Activated naive CD4-positive, alpha-beta T cell treated with anti-CD3 and anti-CD28 coated beads, Interleukin-2, amount 10 ng/mL, durations not matched to agents 5 hours and 36 hours (primary cell): ENCODE measurements around the gene SLC18A2. TPM values are rescaled to one million over a fixed set of nuclear protein-coding genes. Genes with fewer than 3 reads are reported as not detected.

Source experiments
- total RNA-seq, 2 experiments: library from RNA; stranded (reverse); gene quantifications; one replicate each; pipeline ENCODE4 v1.2.3, GENCODE V29; 2021

The SLC18A2 gene
- total RNA-seq, result not detected

DNA sequence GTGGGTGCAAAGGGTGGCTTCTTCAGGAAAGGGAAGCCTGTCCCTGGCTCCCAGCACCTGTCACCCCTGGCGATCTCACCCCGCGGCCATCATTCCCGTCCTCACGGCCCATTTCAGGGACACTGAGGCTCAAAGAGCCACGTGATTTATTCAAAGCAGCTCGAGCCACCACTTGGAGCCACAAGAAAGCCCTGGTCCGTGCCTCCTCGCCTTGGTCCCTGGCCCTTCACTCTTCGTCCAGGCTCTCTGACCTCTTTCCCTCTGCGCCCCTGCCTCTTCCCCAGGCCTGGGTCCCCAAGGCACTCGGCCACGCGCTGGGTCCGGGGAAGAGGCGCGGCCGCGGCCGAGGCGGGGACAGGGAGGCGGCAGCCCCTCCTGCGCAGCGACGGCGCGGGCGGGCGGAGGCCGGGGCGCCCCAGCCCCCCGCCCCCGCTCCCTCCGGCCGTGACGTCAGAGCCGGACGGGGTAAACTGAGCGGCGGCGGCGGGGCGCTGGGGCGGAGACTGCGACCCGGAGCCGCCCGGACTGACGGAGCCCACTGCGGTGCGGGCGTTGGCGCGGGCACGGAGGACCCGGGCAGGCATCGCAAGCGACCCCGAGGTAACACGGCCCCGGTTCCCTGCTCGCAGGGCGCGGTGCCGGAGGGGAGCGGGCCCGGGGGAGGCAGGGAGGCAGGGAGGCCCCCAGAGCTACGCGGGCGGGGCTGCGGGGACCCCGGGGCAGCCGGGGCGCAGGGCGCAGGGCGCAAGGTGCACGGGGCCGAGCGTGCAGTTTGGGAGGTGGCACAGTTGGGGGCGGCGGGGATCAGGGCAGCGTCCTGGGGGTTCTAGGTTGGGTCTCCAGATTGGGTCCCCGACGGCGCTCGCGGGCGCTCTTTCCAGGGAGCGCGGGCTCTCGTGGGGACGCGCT is at the start of gene SLC18A2:
Gene SLC18A2, plus strand, starts transcription at position 494 of the 909 bp plus-strand sequence. CDS start 580 bp downstream, outside the sequence.

DNA sequence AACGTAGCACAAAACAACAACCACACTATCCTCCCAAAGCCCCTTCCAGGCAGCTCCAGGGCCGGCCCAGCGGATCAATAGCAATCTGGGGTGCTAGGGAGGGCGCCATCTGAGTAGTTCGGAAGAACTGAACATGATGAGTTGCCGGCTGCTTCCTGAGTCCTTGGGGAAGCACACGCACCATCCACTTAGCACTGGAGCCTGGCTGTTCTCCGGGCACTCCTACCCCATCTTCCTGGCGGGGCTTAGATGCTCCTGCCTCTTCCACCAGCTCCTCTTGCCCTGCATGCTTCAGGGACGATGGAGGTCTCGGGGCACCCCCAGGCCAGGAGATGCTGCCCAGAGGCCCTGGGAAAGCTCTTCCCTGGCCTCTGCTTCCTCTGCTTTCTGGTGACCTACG is 43.7 kb upstream of the SLC18A2 start, which contains the start of gene KCNK18:
Gene KCNK18, plus strand, starts transcription at position 301 of the 400 bp plus-strand sequence. Its CDS starts 0 bp downstream, at position 301.

Other genes with a start within 250 kb of the SLC18A2 start
- under 1 TPM; 0.08 to 0.53 TPM for gene SHTN1, start 235.9 kb upstream of the SLC18A2 start, total RNA-seq
- gene VAX1, start 102.8 kb upstream of the SLC18A2 start, total RNA-seq, result not detected
- gene KCNK18, start 43.6 kb upstream of the SLC18A2 start, total RNA-seq, result not detected
- gene PDZD8, start 134.3 kb downstream of the SLC18A2 start, total RNA-seq, result 10 to 100 TPM; 12.1 to 12.7 TPM